OCI-LY7 (cell line): ENCODE measurements around the gene ADCY1. TPM values are rescaled to one million over a fixed set of nuclear protein-coding genes. Genes with fewer than 3 reads are reported as not detected.

Source experiments
- BruUV-seq: library from RNA; stranded (reverse); fragments of 400-500 nt; replicated peaks from 2 replicates; lab custom pipeline; 2021; lab: Mats Ljungman, UMichigan
- CTCF ChIA-PET: fragments of 300-600 bp; sonication (Branson Sonifier 250); formaldehyde crosslinking; loops from one replicate; lab custom pipeline; 2022; ENCODE audit warnings: antibody characterized with exemption; ENCODE audit not compliant: unreplicated experiment; lab: Charles Lee
- POLR2A ChIA-PET: fragments of 300-600 bp; sonication (Branson Sonifier 250); formaldehyde crosslinking; loops from one replicate; lab custom pipeline; 2022; ENCODE audit warnings: antibody characterized with exemption; lab: Charles Lee
- DNase-seq: peaks from one replicate; pipeline ENCODE4 v3.0.0-alpha.2; 2015; ENCODE audit warnings: low spot score
- H2AFZ ChIP-seq: fragments of 200-600 bp; sonication (generic), shearing (Covaris generic); 2 replicates; pipeline ENCODE4 v1.6.1; 2014; ENCODE audit warnings: mild to moderate bottlenecking, antibody characterized with exemption, low read length, moderate library complexity
- H3K27ac ChIP-seq: fragments of 200-600 bp; sonication (generic); 2 replicates; pipeline ENCODE4 v1.5.1; 2014; ENCODE audit warnings: mixed run types, low read depth, mild to moderate bottlenecking, moderate library complexity, low read length, inconsistent platforms; ENCODE audit not compliant: poor library complexity, severe bottlenecking
- H3K36me3 ChIP-seq: fragments of 200-600 bp; sonication (generic); 2 replicates; pipeline ENCODE4 v1.6.1; 2014; ENCODE audit warnings: mild to moderate bottlenecking, antibody characterized with exemption, low read length, moderate library complexity, mixed read lengths; ENCODE audit not compliant: insufficient read depth
- H3K4me1 ChIP-seq: fragments of 200-600 bp; sonication (generic); 2 replicates; pipeline ENCODE4 v1.5.1; 2014; ENCODE audit warnings: mild to moderate bottlenecking, low read length; ENCODE audit not compliant: insufficient read depth, poor library complexity, severe bottlenecking
- H3K4me2 ChIP-seq: fragments of 200-600 bp; sonication (generic); 2 replicates; pipeline ENCODE4 v1.6.1; 2014; ENCODE audit warnings: mild to moderate bottlenecking, low read length
- H3K4me3 ChIP-seq: fragments of 200-600 bp; sonication (generic); 2 replicates; pipeline ENCODE4 v1.5.1; 2014; ENCODE audit warnings: mild to moderate bottlenecking, low read depth, low read length; ENCODE audit not compliant: poor library complexity, severe bottlenecking
- H3K79me2 ChIP-seq: fragments of 200-600 bp; sonication (generic); 2 replicates; pipeline ENCODE4 v1.6.1; 2016; ENCODE audit warnings: low read depth, mild to moderate bottlenecking, low read length, moderate library complexity, mixed read lengths; ENCODE audit not compliant: insufficient read depth
- H3K9me2 ChIP-seq: fragments of 200-600 bp; sonication (generic); 2 replicates; pipeline ENCODE4 v1.6.1; 2016; ENCODE audit warnings: mild to moderate bottlenecking, low read length, mixed read lengths; ENCODE audit not compliant: insufficient read depth
- H3K9me3 ChIP-seq: fragments of 200-600 bp; sonication (generic); 2 replicates; pipeline ENCODE4 v1.6.1; 2014; ENCODE audit warnings: mild to moderate bottlenecking, mixed run types, low read length, mixed read lengths
- H4K20me1 ChIP-seq: fragments of 200-600 bp; sonication (generic); 2 replicates; pipeline ENCODE4 v1.6.1; 2014; ENCODE audit warnings: mild to moderate bottlenecking, antibody characterized with exemption, low read length, moderate library complexity, mixed read lengths; ENCODE audit not compliant: insufficient read depth
- EZH2phosphoT487 ChIP-seq: fragments of 200-600 bp; sonication (generic); IDR thresholded peaks from 2 replicates; pipeline ENCODE4 v1.6.1; 2018; ENCODE audit warnings: low read depth, borderline replicate concordance, mild to moderate bottlenecking, mixed run types, antibody characterized with exemption, low read length, moderate library complexity, mixed read lengths
- intact Hi-C: fragments of 100-400 bp; cut with micrococcal nuclease; formaldehyde crosslinking; loops from one replicate; pipeline ENCODE4 v1.10.0; 2022; ENCODE audit not compliant: unreplicated experiment
- total RNA-seq, 2 experiments: library from RNA; depleted of rRNA in 1 of 2; stranded (reverse); fragments of >200 nt in 1 of 2; shearing (Covaris generic) in 1 of 2; gene quantifications; 2 replicates each; pipeline ENCODE4 v1.2.3, GENCODE V29; 2014 to 2022
- TF ChIP-seq, protein P1 (sequence below): fragments of 200-600 bp; sonication (generic); conservative IDR thresholded peaks from 2 replicates; pipeline ENCODE4 v1.5.1; 2014; ENCODE audit warnings: mild to moderate bottlenecking, antibody characterized with exemption, low read length, moderate library complexity, mixed read lengths

The ADCY1 gene
- total RNA-seq, 2 experiments from 2014 or later = 0.13 TPM; not detected in 1

DNA sequence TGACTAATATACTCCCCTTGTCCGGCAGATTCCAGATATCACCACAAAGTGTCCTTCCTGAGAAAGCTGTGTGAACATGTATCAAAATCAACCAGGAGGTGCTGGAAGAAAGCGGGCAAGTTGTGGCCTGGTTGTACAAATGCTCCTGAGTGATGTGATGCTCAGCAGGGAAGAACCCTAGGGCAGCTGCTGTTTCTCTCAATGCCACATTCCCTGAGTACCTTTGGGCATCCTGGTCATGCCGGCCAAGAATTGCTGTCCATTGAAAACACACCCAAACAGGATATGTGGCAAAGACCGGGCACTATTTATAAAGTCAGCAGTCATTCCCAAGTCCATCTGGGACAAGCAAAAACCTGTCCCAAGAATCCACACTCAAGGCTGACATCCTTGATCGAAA is 7.8 kb upstream of the ADCY1 start:
- H3K4me3 ChIP-seq = no peak overlapping the region
- no peaks in the 10 kb centered on the region for H3K9me3 ChIP-seq
- no peak overlapping the region for H3K27ac ChIP-seq
- no peaks in the 10 kb centered on the region for H4K20me1 ChIP-seq
- no TSS peak for BruUV-seq
- H3K79me2 ChIP-seq = no peaks in the 10 kb centered on the region
- TF ChIP-seq EZH2phosphoT487 = no peak
- CTCF ChIA-PET = no interaction called here
- H3K4me2 ChIP-seq = no peak overlapping the region
- POLR2A ChIA-PET = no interaction called here
- intact Hi-C loops = no loop called here
- H3K36me3 ChIP-seq = no peaks in the 10 kb centered on the region
- no peaks in the 10 kb centered on the region for H3K4me1 ChIP-seq
- no peak overlapping the region for H2AFZ ChIP-seq
- DNase-seq = no peak
- H3K9me2 ChIP-seq = no peaks in the 10 kb centered on the region

DNA sequence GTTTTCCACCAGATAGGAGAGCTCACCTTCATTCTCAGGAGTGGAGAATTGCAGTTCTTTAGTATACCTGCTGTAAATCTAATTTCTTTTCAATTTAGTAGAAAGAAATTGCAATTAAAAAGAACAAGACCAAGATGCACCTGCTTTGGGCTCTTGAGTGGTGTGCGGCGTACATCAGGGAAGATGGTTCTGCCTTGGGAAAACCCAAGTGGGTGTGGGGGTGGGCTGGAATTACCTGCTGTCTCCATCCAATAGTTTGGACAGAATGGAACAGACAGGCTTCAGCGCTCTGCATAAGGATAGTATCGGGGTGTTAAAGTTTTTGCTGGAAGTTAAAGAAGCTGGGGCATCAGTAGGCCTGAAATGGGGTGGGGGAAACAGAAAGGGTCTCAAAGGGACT is 7.2 kb upstream of the ADCY1 start:
- no peak overlapping the region for H3K4me2 ChIP-seq
- H3K9me3 ChIP-seq = no peaks in the 10 kb centered on the region
- H3K4me3 ChIP-seq = no peak overlapping the region
- H3K36me3 ChIP-seq = no peaks in the 10 kb centered on the region
- no peak for DNase-seq
- no peaks in the 10 kb centered on the region for H3K4me1 ChIP-seq
- H3K9me2 ChIP-seq = no peaks in the 10 kb centered on the region
- no peak overlapping the region for H2AFZ ChIP-seq
- TF ChIP-seq EZH2phosphoT487 = no peak
- TF ChIP-seq, protein P1, sequence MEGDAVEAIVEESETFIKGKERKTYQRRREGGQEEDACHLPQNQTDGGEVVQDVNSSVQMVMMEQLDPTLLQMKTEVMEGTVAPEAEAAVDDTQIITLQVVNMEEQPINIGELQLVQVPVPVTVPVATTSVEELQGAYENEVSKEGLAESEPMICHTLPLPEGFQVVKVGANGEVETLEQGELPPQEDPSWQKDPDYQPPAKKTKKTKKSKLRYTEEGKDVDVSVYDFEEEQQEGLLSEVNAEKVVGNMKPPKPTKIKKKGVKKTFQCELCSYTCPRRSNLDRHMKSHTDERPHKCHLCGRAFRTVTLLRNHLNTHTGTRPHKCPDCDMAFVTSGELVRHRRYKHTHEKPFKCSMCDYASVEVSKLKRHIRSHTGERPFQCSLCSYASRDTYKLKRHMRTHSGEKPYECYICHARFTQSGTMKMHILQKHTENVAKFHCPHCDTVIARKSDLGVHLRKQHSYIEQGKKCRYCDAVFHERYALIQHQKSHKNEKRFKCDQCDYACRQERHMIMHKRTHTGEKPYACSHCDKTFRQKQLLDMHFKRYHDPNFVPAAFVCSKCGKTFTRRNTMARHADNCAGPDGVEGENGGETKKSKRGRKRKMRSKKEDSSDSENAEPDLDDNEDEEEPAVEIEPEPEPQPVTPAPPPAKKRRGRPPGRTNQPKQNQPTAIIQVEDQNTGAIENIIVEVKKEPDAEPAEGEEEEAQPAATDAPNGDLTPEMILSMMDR = no peak
- H3K79me2 ChIP-seq = no peaks in the 10 kb centered on the region
- intact Hi-C loops = no loop called here
- ChIA-PET POLR2A (no interaction called here), CTCF (no interaction called here)
- no peak overlapping the region for H3K27ac ChIP-seq
- H4K20me1 ChIP-seq = no peaks in the 10 kb centered on the region
- BruUV-seq = no TSS peak

DNA sequence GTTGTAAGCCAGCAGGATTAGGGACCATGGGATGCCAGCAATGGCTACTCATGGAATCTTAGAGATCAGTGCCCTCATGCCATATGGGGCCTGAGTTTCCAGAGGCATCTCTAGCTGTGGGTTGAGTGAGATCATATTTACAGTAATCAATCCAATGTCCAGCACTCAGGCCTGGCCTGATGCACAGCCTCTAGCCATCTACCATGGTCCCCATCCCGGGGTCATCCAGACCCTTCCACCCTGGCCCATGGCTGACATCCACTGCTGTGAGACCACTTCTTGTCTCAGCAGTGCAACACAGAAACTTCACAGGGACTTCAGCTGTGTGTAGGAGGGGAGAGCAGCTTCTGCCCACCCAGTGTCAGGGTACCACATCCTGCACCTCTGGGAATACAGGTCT is 6.5 kb upstream of the ADCY1 start:
- Histone ChIP-seq H3K27ac (no peak overlapping the region), H4K20me1 (no peaks in the 10 kb centered on the region), H2AFZ (no peak overlapping the region), H3K4me2 (no peak overlapping the region), H3K36me3 (no peaks in the 10 kb centered on the region), H3K79me2 (no peaks in the 10 kb centered on the region), H3K4me1 (no peaks in the 10 kb centered on the region), H3K9me2 (no peaks in the 10 kb centered on the region), H3K9me3 (no peaks in the 10 kb centered on the region), H3K4me3 (no peak overlapping the region)
- intact Hi-C loops = no loop called here
- no peak for DNase-seq
- no peak for TF ChIP-seq EZH2phosphoT487
- TF ChIP-seq, protein P1 = no peak
- CTCF ChIA-PET = no interaction called here
- POLR2A ChIA-PET = no interaction called here
- BruUV-seq = no TSS peak
